GM11168 (cell line): ENCODE data around the gene C16orf90.
"Not testable (repeated sequence)": the region's sequence is repeated elsewhere in the genome, so short reads cannot be mapped to it uniquely, and the experiment has no call there.

Source experiments
- in situ Hi-C: fragments of 300-500 bp; cut with MboI; formaldehyde crosslinking; loops from one replicate; pipeline ENCODE4 v1.12.0; 2022; ENCODE audit warnings: low sequenced_read_pairs; ENCODE audit not compliant: unreplicated experiment

Gene C16orf90

DNA sequence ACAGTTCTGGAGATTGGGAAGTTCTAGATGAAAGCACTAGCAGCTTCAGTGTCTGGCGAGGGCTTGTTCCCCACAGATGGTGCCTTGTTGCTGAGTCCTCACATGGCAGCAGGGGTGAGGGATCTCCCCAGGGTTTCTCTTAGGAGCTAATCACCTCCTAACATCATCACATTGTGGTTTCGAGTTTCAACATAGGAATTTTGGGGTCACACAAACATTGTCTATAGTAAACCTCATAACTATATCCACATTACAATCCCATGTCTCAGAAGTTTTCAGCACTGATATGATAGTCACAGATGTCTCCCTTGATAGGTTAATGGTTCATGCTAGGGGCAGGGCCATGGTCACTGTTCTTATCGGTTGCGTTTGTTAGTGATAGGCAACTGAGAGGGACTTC is 19.3 kb upstream of the C16orf90 start:
- in situ Hi-C loops: no loop called here

DNA sequence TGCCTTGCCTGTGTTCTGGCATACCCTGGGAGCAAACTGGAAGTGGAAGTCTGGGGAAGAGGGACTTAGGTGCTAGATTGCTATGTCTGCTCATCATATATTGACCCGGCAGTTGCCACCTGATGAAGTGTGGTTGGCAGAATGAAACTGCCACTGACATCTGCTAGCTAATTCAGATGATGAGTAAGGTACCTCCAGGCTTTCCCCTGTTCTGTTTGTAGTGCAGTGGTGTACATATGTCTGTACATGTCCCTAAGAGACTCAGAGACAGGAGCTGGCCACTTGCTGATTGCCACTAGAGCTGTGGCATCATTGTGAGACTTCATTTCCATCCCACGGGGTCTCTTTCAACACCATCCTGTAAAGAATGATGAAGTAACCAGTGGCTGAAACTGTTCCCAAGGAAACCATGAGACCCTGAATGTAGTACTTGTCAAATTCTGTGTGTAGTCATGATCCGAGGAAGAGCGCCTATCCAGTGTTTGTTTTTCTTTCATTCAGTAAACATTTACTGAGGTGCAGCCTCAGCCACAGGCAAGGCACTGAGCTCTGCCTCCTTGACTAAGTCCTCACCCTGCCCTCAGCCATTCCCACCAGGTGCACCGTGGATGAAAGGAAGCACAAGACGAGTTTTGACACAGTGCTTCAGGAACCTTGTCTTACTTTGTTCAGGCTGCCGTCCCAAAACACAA is 18.7 kb upstream of the C16orf90 start:
- in situ Hi-C loops: no loop called here

GRCh38 chr16:3511286-3512180 is 16.2 kb upstream of the C16orf90 start:
- in situ Hi-C loops: no loop called here

- in situ Hi-C loops: no loop called here
Measured at GRCh38 chr16:3510416-3510815, 15.1 kb upstream of the C16orf90 start.

DNA sequence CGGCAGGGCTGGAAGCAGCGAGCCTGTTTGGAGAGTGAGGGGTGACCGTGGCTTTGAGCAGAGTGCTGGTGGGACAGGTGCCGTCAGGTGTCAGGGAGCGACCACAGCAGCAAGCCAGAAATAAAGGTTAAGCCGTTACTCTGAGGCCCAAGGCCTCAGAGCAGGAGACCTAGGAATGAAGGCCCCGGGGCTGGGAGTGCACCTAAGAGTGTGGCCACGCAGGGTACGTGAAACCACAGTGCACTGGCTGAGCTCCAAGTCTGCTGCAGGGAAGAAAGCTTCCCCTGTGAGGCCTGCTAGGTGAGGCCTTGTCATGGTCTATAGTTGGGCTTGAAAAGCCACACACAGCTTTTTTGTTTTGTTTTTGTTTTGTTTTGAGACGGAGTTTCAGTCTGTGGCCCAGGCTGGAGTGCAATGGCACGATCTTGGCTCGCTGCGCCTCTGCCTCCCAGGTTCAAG is 14.2 kb upstream of the C16orf90 start:
- in situ Hi-C loops: no loop called here

DNA sequence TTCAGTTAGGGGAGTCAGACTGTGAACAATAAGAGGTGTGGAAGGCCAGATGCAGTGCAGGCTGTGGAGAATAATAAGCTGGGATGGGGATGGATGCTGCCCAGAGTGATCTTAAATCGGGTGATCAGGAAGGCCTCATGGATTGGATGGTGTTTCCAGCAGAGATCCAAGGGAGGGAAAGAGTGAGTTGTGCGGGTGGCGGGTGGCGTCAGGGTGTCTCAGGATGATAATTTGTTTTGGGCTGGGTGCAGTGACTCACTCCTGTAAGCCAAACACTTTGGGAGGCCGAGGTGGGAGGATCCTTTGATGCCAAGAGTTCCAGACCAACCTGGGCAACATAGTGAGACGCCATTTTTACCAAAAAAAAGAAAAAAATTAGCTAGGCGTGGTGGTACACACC is 13.4 kb upstream of the C16orf90 start:
- in situ Hi-C loops: no loop called here

GRCh38 chr16:3503523-3503922 is 8.2 kb upstream of the C16orf90 start:
- in situ Hi-C loops: no loop called here

DNA sequence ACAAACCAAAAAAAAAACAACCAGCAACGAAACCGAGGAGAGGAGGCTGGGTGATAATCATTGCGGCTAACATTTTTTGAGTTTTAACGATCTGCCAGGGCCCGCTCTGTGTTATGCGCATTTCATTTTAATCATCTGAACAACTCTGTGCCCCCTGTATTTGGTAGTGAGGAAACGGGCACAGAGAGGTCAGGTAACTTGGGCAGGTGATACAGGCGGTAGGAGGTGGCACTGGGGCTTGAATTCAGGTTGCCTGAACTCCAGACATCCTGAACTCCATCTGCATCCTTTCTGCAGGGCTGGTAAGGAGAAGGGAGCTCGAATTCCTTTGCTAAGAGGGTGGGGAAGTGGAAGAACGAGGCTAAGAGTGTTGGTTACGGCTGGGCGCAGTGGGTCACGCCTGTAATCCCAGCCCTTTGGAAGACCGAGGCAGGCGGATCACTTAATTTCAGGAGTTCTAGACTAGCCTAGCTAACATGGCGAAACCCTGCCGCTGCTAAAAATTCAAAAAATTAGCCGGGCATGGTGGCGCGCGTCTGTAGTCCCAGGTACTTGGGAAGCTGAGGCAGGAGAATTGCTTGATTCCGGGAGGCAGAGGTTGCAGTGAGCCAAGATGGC is 6.6 kb upstream of the C16orf90 start:
- in situ Hi-C loops: no loop called here

DNA sequence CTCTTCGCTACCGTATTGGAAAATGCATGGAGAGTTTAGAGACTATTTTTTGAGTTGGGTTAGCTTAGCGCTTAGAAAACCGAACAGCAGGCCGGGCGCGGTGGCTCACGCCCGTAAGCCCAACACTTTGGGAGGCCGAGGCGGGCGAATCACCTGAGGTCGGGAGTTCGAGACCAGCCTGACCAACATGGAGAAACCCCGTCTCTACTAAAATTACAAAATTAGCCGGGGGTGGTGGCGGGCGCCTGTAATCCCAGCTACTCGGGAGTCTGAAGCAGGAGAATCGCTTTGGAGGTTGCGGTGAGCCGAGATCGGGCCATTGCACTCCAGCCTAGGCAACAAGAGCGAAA is 6.1 kb upstream of the C16orf90 start:
- in situ Hi-C loops: not testable (repeated sequence)

DNA sequence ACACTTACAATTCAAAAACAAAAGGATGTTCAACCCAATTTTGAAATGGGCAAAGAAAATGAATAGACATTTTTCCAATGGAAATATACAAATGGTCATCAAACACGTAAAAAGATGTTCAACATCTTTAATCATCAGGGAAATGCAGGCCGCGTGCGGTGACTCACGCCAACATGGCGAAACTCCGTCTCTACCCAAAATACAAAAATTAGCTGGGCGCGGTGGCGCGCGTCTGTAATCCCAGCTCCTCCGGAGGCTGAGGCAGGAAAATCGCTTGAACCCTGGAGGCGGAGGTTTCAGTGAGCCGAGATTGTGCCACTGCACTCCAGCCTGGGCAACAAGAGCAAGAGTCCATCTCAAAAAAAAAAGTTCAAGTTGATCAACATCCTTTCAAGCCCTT is 3.7 kb upstream of the C16orf90 start:
- in situ Hi-C loops: no loop called here

DNA sequence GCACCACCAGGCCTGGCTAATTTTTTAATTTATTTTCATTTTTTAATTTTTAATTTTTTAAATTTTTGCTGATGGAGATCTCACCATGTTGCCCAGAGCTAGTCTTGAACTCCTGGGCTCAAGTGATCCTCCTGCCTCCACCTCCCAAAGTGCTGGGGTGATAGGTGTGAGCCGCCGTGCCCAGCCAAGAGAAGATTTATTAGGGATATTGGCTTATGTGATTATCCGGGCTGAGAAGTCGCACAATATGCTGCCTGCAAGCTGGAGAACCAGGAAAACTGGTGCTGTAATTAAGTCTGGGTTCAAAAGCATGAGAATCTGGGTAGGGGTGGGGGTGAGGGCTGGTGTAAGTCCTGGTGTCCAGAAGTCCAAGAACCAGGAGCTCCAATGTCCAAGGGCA is 2.5 kb upstream of the C16orf90 start:
- in situ Hi-C loops: no loop called here

DNA sequence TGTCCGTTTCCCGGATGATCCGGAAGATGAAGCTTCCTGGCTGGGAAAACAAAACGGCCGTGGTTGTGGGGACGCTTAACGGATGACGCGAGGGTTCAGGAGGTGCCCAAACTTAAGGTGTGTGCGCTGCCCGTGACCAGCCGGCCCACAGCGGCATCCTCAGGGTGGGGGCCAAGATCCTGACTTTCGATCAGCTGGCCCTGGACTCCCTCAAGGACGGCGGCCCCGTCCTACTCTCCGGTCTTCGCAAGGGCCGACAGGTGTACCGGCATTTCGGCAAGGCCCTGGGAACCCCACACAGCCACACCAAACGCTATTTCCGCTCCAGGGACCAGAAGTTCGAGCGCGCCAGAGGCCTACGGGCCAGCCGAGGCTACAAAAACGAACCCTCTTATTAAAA is 1.1 kb upstream of the C16orf90 start:
- in situ Hi-C loops: no loop called here

DNA sequence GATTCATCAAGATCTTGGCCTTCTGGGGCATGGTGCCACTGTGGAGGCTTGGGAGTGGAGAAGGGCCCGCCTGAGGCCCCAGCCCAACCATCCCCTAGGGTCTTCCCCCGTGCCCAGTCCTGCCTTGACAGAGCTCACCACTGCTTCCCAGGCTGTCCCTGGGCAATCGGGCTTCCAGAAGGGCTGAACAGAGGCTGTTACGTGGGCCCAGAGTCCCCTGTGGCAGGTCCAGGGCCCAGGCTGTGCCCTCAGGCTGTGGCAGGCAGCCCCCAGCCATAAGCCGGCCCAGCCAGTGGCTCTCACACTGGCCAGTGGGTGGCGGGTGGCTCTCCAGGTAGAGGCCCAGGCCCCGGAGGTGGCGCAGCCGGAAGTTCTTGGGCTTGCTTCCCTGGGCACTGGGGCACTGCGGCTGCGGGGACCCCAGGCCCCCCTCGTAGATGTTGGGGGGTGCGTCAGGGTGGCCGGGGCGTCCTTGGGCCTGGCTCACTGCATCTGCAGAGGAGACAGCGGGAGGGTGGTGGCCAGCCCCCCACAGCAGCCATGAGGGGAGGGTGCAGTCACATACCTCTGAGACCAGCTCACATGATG is 809 bp downstream of the C16orf90 start:
- in situ Hi-C loops: no loop called here

DNA sequence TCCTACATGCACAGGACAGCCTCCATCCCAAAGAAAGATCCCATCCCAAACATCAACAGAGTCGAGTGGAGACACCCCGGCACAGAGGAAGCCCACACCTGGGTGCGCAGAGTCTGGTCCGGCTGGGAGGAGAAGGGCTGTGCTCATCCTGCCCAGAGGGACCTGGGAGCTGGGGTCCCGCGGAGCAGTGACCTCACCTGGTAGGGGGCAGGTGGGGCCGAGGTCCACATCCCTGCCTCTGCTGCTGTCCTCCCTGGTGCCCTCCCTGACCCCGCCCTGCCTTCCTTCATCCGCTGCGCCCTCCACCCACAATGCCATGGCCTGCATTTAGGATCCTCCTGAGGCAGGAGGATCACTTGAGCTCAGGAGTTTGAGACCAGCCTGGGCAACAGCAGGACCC is 2.9 kb downstream of the C16orf90 start:
- in situ Hi-C loops: no loop called here

- in situ Hi-C loops: no loop called here
Measured at GRCh38 chr16:3490911-3491629, 4.2 kb downstream of the C16orf90 start.

DNA sequence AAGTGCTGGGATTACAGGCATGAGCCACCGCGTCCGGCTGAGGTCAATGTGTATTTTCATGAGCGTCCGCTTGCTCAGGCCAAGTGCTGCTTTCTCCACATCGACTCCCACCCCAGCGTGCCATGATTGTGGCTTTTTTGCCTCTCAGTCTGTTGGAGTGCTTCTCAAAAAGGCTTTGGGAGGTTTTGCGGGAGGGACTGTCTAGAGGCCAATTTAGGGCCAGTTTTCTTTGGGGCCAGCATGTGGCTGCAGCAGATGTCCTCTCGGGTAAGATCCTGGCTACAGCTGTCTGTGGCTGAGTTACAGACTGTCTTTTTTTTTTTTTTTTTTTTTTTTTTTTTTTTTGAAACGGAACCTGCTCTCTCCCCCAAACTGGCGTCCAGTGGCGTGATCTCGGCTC is 6.5 kb downstream of the C16orf90 start:
- in situ Hi-C loops: no loop called here

DNA sequence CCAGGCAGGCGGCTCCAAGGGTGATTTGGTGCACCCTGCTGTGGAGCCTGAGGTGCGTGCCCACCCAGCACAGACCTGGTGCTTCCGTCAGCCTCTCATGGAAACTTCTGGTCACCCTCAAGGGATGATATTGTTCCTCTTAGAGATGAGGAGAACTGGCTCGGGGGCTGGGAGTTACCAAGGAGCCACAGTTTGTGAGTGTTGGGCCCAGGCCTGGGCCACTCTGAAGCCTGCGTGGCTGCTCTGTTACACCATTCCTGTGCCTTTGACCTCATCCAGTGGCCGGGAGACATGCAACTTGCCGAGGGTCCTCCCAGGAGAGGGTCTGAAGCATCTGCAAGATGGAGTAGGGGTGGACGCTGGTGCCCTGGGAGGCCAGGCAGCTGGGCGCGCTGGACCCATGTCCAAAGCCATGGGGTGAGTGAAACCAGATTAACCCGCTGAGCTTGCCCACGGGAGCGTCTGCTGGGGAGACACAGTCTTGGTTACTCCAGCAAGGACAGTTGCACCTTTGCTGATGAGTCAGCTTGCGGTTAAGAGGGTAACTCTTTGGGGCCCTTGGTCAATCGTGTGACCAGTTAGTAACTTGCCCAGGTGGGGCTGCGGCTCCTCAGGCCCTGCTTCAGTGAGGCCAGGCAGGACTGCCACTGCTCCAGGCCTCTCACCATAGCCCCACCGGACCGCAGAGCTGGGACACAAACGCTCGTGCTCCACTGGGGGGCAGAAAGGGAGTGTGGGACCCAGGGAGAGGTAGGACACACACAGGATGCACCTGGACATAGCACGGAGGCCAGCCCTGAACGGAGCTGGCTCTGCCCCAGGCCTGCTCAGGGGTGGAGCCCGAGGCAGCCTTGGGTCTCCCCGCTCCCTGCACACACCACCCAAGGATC is 7.5 kb downstream of the C16orf90 start:
- in situ Hi-C loops: no loop called here

DNA sequence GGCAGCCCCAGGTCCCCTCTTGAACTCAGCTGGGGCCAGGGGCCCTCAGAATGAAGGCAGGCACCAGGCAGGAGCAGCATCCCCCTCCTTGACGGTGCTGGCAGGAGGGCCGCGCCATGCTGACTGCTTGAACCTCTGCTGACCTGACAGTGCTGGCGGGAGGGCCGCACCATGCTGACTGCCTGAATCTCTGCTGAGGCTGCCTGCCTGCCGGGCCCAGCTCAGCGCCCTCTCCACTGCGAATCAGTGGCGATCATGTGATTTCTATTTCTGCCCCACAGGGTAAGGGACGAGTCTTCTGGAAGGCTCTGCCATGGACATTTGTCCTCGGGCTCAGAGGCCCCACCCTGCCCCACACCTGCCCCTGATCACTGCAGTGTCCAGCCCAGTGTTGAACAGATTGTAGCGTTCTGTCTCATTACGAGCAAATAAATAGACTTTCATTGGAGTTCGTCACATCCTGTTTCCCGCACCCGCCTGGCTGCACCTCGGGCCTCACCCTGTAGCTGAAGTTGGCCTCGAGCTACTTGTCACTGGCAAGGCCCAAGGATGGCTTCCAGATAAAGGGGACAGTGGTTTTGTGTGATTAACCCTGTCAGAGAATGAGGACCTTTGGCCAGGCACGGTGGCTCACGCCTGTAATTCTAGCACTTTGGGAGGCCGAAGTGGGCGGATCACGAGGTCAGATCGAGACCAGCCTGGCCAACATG is 8.6 kb downstream of the C16orf90 start:
- in situ Hi-C loops: no loop called here
